GM23248 (cell line): Measurements from ENCODE around the gene CENPP. TPM values are rescaled to one million over a fixed set of nuclear protein-coding genes. Genes with fewer than 3 reads are reported as not detected.
A peak's percentile ranks its signal among the peaks of the same experiment; 100 is the strongest.

Experiments used
- DNase-seq: peaks from one replicate; pipeline ENCODE4 v3.0.0-alpha.2; 2015
- H2AFZ ChIP-seq: fragments of 200-600 bp; sonication (generic); 2 replicates; pipeline ENCODE4 v1.6.1; 2016; ENCODE audit warnings: antibody characterized with exemption
- H3F3A ChIP-seq: fragments of 200-600 bp; sonication (generic); 2 replicates; pipeline ENCODE4 v1.6.1; 2016; ENCODE audit warnings: mild to moderate bottlenecking, antibody characterized with exemption, mixed run types; ENCODE audit not compliant: insufficient read depth
- H3K27ac ChIP-seq: fragments of 200-600 bp; sonication (generic); 2 replicates; pipeline ENCODE4 v1.5.1; 2016; ENCODE audit warnings: mild to moderate bottlenecking
- H3K27me3 ChIP-seq: fragments of 200-600 bp; sonication (generic); replicated peaks from 2 replicates; pipeline ENCODE4 v1.6.1; 2016; ENCODE audit warnings: mild to moderate bottlenecking; ENCODE audit not compliant: insufficient read depth
- H3K36me3 ChIP-seq: fragments of 200-600 bp; sonication (generic); 2 replicates; pipeline ENCODE4 v1.6.1; 2016; ENCODE audit warnings: low read depth, mild to moderate bottlenecking
- H3K4me1 ChIP-seq: fragments of 200-600 bp; sonication (generic); 2 replicates; pipeline ENCODE4 v1.6.1; 2016; ENCODE audit warnings: mild to moderate bottlenecking; ENCODE audit not compliant: insufficient read depth
- H3K4me2 ChIP-seq: fragments of 200-600 bp; sonication (generic); one replicate; pipeline ENCODE4 v1.6.1; 2016; ENCODE audit warnings: mild to moderate bottlenecking; ENCODE audit not compliant: unreplicated experiment
- H3K4me3 ChIP-seq: fragments of 200-600 bp; sonication (generic); 2 replicates; pipeline ENCODE4 v1.5.1; 2016; ENCODE audit warnings: mild to moderate bottlenecking
- H3K79me2 ChIP-seq: fragments of 200-600 bp; sonication (generic); 2 replicates; pipeline ENCODE4 v1.6.1; 2016; ENCODE audit warnings: mild to moderate bottlenecking; ENCODE audit not compliant: insufficient read depth
- H3K9ac ChIP-seq: fragments of 200-600 bp; sonication (generic); 2 replicates; pipeline ENCODE4 v1.6.1; 2016; ENCODE audit warnings: mild to moderate bottlenecking
- H3K9me2 ChIP-seq: fragments of 200-600 bp; sonication (generic); 2 replicates; pipeline ENCODE4 v1.6.1; 2016; ENCODE audit warnings: mixed run types, mild to moderate bottlenecking, moderate library complexity; ENCODE audit not compliant: insufficient read depth
- H3K9me3 ChIP-seq: fragments of 200-600 bp; sonication (generic); one replicate; pipeline ENCODE4 v1.6.1; 2017; ENCODE audit warnings: low read depth
- H4K20me1 ChIP-seq: fragments of 200-600 bp; sonication (generic); 2 replicates; pipeline ENCODE4 v1.6.0; 2016; ENCODE audit not compliant: insufficient read depth
- EZH2 ChIP-seq: fragments of 200-600 bp; sonication (generic); IDR thresholded peaks from 2 replicates; pipeline ENCODE4 v1.6.1; 2018; ENCODE audit warnings: antibody characterized with exemption, mild to moderate bottlenecking; ENCODE audit not compliant: insufficient read depth, poor library complexity, severe bottlenecking
- EZH2phosphoT487 ChIP-seq: fragments of 200-600 bp; sonication (generic); IDR thresholded peaks from 2 replicates; pipeline ENCODE4 v1.6.1; 2018; ENCODE audit warnings: antibody characterized with exemption, moderate library complexity, mild to moderate bottlenecking, low read depth; ENCODE audit not compliant: insufficient read depth
- WGBS, 2 experiments: methylation state at CpG; one replicate each; pipeline ENCODE4 v1.1.6; 2015 to 2017; ENCODE audit warnings: low lambda C conversion rate in 2 of 2, low coverage in 1 of 2; ENCODE audit errors: missing lambda C conversion rate in 2 of 2; 5-methylcytosine and 5-hydroxymethylcytosine counted together
- in situ Hi-C: fragments of 300-500 bp; cut with MboI; formaldehyde crosslinking; loops from 2 replicates; pipeline ENCODE4 v1.15.0; 2020
- polyA plus RNA-seq: library from polyadenylated mRNA; unstranded; fragments of >200 nt; fragmentation: Nextera tagmentation; extraction: Ambion mirVana; gene quantifications from 2 replicates; pipeline ENCODE4 v1.2.1, GENCODE V29; 2016
- total RNA-seq: library from RNA; depleted of rRNA; stranded (reverse); fragments of >200 nt; shearing (Covaris generic); gene quantifications from 2 replicates; pipeline ENCODE4 v1.2.3, GENCODE V29; 2014

CENPP gene
- total and polyA plus RNA-seq, 2 experiments from 2014 or later = 2.5 to 7.4 TPM

DNA sequence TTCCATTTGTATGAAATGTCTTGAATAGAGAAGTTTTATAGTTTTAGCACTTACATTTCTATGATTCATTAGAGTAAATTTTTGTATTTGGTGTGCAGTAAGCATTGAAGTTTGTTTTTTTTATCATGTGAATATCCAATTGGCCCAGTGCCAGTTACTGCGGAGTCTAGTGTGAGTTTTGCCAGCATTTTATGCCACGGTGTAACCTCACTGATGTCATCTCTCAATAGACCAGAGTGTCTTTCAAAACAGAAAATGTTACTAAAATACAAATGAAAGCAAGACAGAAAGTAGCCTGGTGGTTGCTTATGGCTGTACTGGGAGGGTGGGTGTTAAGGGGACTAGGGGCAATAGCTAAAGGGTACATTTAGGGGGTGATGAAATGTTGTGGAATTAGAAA, 281.3 kb downstream of the CENPP start:
- Histone ChIP-seq H3K36me3 (peaks cover 4% of the 10 kb centered on the region; the same call in 1 of the 2 replicates), H3K27ac (peak overlapping the region; percentile 54), H3K9ac (peak overlapping the region; percentile 23), H3K27me3 (no peaks in the 10 kb centered on the region), H3K9me3 (no peaks in the 10 kb centered on the region), H3F3A (peaks cover 30% of the 10 kb centered on the region), H3K4me3 (peak overlapping the region; percentile 10; the same call in 1 of the 2 replicates), H4K20me1 (no peaks in the 10 kb centered on the region), H3K9me2 (no peaks in the 10 kb centered on the region), H3K4me2 (peak overlapping the region; percentile 63), H2AFZ (no peak overlapping the region), H3K79me2 (no peaks in the 10 kb centered on the region), H3K4me1 (peaks cover 31% of the 10 kb centered on the region)
- DNase-seq = peak; percentile 80
- TF ChIP-seq EZH2 (no peak), EZH2phosphoT487 (no peak)
- WGBS, 2 experiments = 5 to 6% methylated on average over 2 of the region's 2 CpGs
- in situ Hi-C loops = no loop called here

DNA sequence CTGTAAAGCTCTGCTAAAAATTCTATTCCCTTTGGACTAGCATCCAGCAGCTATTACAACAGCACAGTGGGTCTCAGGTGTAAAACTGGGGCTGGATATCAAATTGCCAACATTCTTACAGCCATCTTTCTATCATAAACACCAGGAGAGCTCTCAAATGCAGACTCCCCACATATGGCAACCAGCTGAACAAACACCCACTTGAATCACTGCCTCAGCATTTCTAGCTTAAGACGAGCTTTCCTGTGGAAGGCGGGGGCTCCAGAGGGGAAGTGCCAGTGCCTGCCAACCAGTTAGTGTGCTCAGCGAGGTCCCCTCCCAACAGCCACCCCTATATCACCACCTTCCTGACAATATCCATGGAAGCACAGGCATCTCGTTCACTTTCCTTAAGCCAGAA, 282.0 kb downstream of the CENPP start:
- in situ Hi-C loops = no loop called here
- peak; percentile 85 for DNase-seq
- Histone ChIP-seq H3F3A (peaks cover 30% of the 10 kb centered on the region), H4K20me1 (no peaks in the 10 kb centered on the region), H3K9me3 (no peaks in the 10 kb centered on the region), H3K4me3 (peak overlapping the region; percentile 34), H3K9ac (peak overlapping the region; percentile 38), H3K27ac (peak overlapping the region; percentile 54), H3K4me2 (peak overlapping the region; percentile 63), H2AFZ (peak overlapping the region; percentile 15; the same call in 1 of the 2 replicates), H3K36me3 (peaks cover 10% of the 10 kb centered on the region; the same call in 1 of the 2 replicates), H3K4me1 (peaks cover 31% of the 10 kb centered on the region), H3K9me2 (no peaks in the 10 kb centered on the region), H3K27me3 (no peaks in the 10 kb centered on the region), H3K79me2 (no peaks in the 10 kb centered on the region)
- TF ChIP-seq EZH2 (no peak), EZH2phosphoT487 (no peak)
- 1 to 8% methylated on average over 4 of the region's 4 CpGs for WGBS, 2 experiments

DNA sequence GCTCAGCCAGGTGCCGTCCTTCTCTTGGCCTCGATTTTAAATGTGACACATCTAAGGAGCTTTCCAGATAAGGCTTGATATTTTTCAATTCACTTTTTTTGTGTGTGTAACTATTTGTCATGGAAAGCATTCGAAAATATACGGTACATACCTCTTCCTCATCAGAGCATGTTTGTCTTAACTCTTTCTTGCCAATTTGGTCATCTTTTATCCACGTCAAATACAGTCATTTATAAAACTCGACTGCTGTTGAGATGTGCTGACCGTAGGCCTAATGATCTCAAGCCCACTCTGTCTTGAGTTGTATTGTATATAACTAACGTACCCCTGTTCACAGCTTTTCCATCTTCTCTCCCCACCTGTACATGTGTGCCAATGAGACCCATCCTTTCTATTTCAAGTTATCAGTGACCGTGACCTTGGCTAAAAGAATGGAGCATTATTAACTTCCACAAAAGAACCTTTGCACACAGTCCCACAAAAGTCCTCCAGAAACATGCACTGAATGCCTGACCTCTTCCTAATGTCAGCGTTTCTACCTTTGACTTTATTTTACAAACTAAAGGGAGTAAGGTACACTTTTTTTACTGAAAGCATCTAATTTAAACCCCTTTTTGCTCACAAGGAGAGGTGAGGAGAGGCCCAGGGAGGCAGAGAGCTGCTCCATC, 282.6 kb downstream of the CENPP start:
- H3K4me3 ChIP-seq = peak overlapping the region; percentile 34
- DNase-seq = peak; percentile 51
- in situ Hi-C loops = no loop called here

DNA sequence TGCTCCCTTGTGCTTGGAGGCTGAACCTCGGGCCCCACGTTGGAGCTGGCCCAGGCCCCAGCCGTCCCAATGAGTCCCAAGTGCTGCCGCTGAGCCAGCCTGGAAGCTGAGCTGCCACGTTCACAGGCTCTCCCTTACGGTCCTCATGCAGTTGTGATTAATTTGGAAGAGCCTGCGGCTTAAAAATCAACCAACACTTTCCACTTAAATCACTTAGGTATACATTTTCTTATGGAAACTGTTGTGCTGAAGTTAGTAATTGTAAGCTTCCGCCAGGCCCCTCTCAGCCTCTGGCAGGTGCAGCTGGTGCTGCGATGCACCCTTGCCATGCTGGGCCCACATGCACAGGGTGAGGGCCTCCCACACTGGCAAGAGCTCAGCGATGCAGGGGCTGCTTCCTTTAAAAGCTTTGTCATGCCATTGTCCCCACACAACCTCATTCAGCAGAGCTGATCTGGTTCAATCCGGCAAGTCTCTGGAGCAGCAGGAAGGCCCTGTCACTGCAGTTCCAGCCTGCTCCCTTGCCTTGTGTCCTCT, 283.2 kb downstream of the CENPP start:
- Histone ChIP-seq H3K27ac (peak overlapping the region; percentile 54), H3K4me1 (peaks cover 31% of the 10 kb centered on the region), H3K9me3 (no peaks in the 10 kb centered on the region), H3K9ac (peak overlapping the region; percentile 48), H3F3A (peaks cover 30% of the 10 kb centered on the region), H3K9me2 (no peaks in the 10 kb centered on the region), H4K20me1 (no peaks in the 10 kb centered on the region), H3K36me3 (peaks cover 12% of the 10 kb centered on the region; the same call in 1 of the 2 replicates), H3K79me2 (no peaks in the 10 kb centered on the region), H3K4me2 (peak overlapping the region; percentile 63), H3K27me3 (no peaks in the 10 kb centered on the region), H2AFZ (no peak overlapping the region), H3K4me3 (no peak overlapping the region)
- in situ Hi-C loops = no loop called here
- TF ChIP-seq EZH2phosphoT487 (no peak), EZH2 (no peak)
- DNase-seq = peak; percentile 67
- 27 to 29% methylated on average over 11 of the region's 11 CpGs for WGBS, 2 experiments

More for the DNA sequence above, 282.6 kb downstream of the CENPP start:
- Histone ChIP-seq H3K27ac (peak overlapping the region; percentile 54), H3K36me3 (peaks cover 12% of the 10 kb centered on the region; the same call in 1 of the 2 replicates), H3K4me1 (peaks cover 31% of the 10 kb centered on the region), H3K4me2 (peak overlapping the region; percentile 63), H3K9me2 (no peaks in the 10 kb centered on the region), H3K79me2 (no peaks in the 10 kb centered on the region), H3K9me3 (no peaks in the 10 kb centered on the region), H3K9ac (peak overlapping the region; percentile 48), H4K20me1 (no peaks in the 10 kb centered on the region), H2AFZ (peak overlapping the region; percentile 15; the same call in 1 of the 2 replicates), H3K27me3 (no peaks in the 10 kb centered on the region), H3F3A (peaks cover 30% of the 10 kb centered on the region)
- TF ChIP-seq EZH2 (no peak), EZH2phosphoT487 (no peak)
- 25 to 31% methylated on average over 10 of the region's 10 CpGs for WGBS, 2 experiments
